ENCODE results near the gene CGRRF1.
A peak's percentile ranks its signal among the peaks of the same experiment; 100 is the strongest.

The CGRRF1 gene

GRCh38 chr14:54535126-54535525 lies 25.4 kb downstream of the CGRRF1 start:
- in situ Hi-C loops (cut with HindIII; ENCODE audit: low pct_unique_long_range_greater_than_20kb, low sequenced_read_pairs): no loop called here
- DNase-seq (ENCODE audit: low read depth in 1 of 2, low spot score in 1 of 2): no peak
- TF ChIP-seq JUND (IDR thresholded peaks at IDR 0.05; ENCODE audit: low read depth): no peak

DNA sequence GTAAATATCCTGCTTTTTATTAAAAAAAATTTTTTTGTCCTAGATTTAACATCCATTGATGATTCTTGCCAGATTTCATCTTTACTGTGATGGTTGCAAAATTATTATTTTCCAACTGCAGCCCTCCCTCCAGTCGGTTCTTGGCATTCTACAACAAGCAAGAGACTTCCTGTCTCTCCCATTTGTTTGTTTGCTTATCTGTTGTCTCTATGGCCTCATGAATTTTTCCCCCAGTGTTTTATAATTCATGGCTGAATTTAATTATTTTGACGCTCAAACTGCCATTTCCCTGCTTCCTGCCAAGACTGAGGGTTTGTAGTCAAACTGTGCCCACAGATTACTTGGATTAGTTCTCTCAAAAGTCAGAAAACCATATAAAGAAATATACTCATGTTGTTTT lies 25.9 kb downstream of the CGRRF1 start:
- DNase-seq (ENCODE audit: low read depth in 1 of 2, low spot score in 1 of 2): no peak

GRCh38 chr14:54537651-54538050 lies 27.9 kb downstream of the CGRRF1 start:
- TF ChIP-seq JUND (IDR thresholded peaks at IDR 0.05; ENCODE audit: low read depth): no peak
- in situ Hi-C loops (cut with HindIII; ENCODE audit: low pct_unique_long_range_greater_than_20kb, low sequenced_read_pairs): no loop called here
- no peak for DNase-seq (ENCODE audit: low read depth in 1 of 2, low spot score in 1 of 2)

More for the DNA sequence above, 25.9 kb downstream of the CGRRF1 start:
- in situ Hi-C loops (cut with HindIII; ENCODE audit: low pct_unique_long_range_greater_than_20kb, low sequenced_read_pairs): no loop called here
- TF ChIP-seq JUND (IDR thresholded peaks at IDR 0.05; ENCODE audit: low read depth): no peak

DNA sequence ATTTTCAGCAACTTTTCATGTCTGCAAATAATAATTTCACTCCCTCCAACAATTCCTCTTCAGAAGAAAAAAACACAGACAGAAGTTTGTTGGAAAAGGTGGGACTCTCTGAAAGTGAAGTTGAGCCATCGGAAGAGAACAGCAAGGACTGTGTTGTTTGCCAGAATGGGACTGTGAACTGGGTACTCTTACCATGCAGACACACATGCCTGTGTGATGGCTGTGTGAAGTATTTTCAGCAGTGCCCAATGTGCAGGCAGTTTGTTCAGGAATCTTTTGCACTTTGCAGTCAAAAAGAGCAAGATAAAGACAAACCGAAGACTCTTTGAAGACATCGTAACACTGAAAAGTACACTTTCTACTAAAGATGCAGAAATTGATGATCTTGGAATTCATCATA lies 28.3 kb downstream of the CGRRF1 start:
- DNase-seq (ENCODE audit: low read depth in 1 of 2, low spot score in 1 of 2): no peak
- TF ChIP-seq JUND (IDR thresholded peaks at IDR 0.05; ENCODE audit: low read depth): no peak
- in situ Hi-C loops (cut with HindIII; ENCODE audit: low pct_unique_long_range_greater_than_20kb, low sequenced_read_pairs): no loop called here

- in situ Hi-C loops (cut with HindIII; ENCODE audit: low pct_unique_long_range_greater_than_20kb, low sequenced_read_pairs): no loop called here
- no peak for TF ChIP-seq JUND (IDR thresholded peaks at IDR 0.05; ENCODE audit: low read depth)
- no peak for DNase-seq (ENCODE audit: low read depth in 1 of 2, low spot score in 1 of 2)
These were observed 37.9 kb downstream of the CGRRF1 start for GRCh38 chr14:54547583-54547982.

DNA sequence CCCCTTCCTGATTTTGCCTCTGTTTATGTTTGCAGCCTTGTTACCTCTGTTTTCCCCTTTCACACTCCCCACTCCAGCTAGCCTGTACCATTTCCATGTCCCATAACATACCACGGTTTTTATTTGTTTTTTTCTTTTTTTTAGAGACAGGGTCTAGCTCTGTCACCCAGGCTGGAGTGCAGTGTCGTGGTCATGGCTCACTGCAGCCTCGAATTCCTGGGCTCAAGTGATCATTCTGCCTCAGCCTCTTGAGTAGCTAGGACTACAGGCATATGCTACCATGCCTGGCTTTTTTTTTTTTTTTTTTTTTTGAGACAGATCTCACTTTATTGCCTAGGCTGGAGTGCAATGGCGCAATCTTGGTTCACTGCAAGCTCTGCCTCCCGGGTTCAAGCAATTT lies 38.8 kb downstream of the CGRRF1 start:
- TF ChIP-seq JUND (IDR thresholded peaks at IDR 0.05; ENCODE audit: low read depth): no peak
- no peak for DNase-seq (ENCODE audit: low read depth in 1 of 2, low spot score in 1 of 2)
- in situ Hi-C loops (cut with HindIII; ENCODE audit: low pct_unique_long_range_greater_than_20kb, low sequenced_read_pairs): no loop called here

DNA sequence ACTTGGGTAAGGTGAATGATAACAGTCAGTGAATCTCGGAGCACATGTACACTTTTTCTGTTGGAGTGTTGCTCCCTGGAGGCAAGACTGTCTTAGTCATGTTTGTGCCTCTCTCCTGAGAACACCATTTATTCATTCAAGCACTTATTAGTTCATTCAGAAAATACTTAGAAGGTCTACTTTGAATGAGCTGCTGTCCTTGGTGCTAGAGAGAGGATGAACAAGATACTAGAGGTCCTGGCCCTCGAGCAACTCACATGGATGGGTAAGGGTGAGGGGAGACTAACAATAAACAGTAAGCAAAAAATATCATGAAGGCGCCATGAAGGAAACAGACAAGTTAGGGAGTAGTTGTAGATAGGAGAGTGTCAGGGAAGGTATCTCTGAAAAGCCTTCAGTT lies 40.2 kb downstream of the CGRRF1 start:
- no peak for TF ChIP-seq JUND (IDR thresholded peaks at IDR 0.05; ENCODE audit: low read depth)
- in situ Hi-C loops (cut with HindIII; ENCODE audit: low pct_unique_long_range_greater_than_20kb, low sequenced_read_pairs): no loop called here
- DNase-seq (ENCODE audit: low read depth in 1 of 2, low spot score in 1 of 2): peak in 1 of 2 experiments; percentile 57

DNA sequence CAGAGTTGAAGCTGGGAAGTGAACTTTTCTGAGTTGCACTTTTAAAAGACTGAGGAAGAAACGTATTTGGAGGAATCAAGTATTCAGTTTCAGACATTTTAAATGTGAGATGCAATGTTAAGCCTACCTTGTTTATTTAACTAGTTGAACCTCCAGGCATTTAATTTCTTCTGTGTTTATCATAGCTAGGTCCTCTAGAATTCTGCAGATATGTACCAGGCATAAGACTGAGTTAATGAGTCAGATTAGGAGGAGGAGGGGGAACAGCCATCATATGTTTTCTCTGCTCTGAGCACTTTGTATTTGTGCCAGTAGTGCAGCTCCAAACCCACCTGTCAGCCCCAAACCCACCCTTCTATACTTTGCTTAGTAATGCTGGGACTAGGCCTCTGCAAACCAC lies 40.8 kb downstream of the CGRRF1 start:
- no peak for DNase-seq (ENCODE audit: low read depth in 1 of 2, low spot score in 1 of 2)
- TF ChIP-seq JUND (IDR thresholded peaks at IDR 0.05; ENCODE audit: low read depth): no peak
- in situ Hi-C loops (cut with HindIII; ENCODE audit: low pct_unique_long_range_greater_than_20kb, low sequenced_read_pairs): no loop called here

DNA sequence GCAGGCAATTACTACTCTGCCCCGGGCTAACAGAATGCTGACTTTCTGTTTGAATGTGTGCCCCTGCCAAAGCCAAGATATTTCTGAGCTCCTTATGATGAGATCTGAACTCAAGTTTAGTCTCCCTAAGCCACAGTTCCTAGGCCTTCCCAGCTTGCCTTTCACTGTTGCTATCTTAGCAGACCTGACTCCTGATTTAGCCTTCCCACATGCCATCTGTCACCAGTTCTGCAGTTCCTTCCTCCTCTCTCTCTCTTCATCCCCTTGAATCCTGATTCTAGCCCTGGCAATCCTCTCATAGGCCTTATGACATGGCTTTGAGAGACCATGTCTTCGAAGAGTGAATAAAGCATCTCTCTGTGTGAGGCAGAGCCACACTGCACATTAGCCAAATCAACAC lies 44.7 kb downstream of the CGRRF1 start:
- no peak for TF ChIP-seq JUND (IDR thresholded peaks at IDR 0.05; ENCODE audit: low read depth)
- in situ Hi-C loops (cut with HindIII; ENCODE audit: low pct_unique_long_range_greater_than_20kb, low sequenced_read_pairs): no loop called here
- no peak for DNase-seq (ENCODE audit: low read depth in 1 of 2, low spot score in 1 of 2)

DNA sequence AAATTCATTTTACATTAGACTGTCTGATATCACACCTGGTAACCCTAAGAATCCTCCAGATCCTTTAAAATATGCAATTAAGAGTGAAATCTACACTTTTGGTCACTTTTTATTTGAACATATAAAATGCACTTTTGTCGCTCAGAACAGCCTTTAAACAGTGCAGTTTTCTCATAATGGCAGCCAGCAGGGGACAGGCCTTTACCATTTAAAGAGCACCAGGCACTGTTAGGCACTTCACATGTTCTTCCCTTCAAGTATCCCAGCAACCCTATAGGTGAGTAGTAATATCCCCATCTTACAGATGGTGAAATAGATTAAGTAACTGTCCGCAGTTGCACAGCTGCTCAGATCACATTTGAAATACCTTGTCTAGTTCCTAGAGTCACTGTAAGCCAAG lies 45.9 kb downstream of the CGRRF1 start:
- no peak for TF ChIP-seq JUND (IDR thresholded peaks at IDR 0.05; ENCODE audit: low read depth)
- in situ Hi-C loops (cut with HindIII; ENCODE audit: low pct_unique_long_range_greater_than_20kb, low sequenced_read_pairs): no loop called here
- DNase-seq (ENCODE audit: low read depth in 1 of 2, low spot score in 1 of 2): no peak

GRCh38 chr14:54556535-54556934 lies 46.8 kb downstream of the CGRRF1 start:
- no peak for TF ChIP-seq JUND (IDR thresholded peaks at IDR 0.05; ENCODE audit: low read depth)
- in situ Hi-C loops (cut with HindIII; ENCODE audit: low pct_unique_long_range_greater_than_20kb, low sequenced_read_pairs): no loop called here

DNA sequence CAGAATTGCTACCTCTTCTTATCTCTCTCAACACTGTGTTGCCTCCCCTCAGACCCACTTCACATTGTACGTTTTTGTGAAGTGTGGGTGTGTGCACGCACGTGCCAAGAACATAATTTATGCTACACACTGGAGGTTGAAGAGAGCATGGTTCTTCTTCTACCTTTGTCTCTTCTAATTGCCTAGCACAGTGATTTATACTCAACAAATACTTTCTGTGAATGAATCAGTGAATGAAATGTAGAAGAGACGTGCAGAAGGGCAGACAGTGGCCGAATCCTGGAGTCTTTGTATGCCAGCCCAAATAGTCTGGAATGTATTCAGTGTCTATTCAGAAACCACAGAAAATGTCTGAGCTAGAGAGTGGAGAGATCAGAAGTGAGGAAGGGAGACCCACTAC lies 52.6 kb downstream of the CGRRF1 start:
- no peak for TF ChIP-seq JUND (IDR thresholded peaks at IDR 0.05; ENCODE audit: low read depth)
- in situ Hi-C loops (cut with HindIII; ENCODE audit: low pct_unique_long_range_greater_than_20kb, low sequenced_read_pairs): no loop called here
- no peak for DNase-seq (ENCODE audit: low read depth in 1 of 2, low spot score in 1 of 2)

More at GRCh38 chr14:54556535-54556934, 46.8 kb downstream of the CGRRF1 start:
- DNase-seq (ENCODE audit: low read depth in 1 of 2, low spot score in 1 of 2): no peak

DNA sequence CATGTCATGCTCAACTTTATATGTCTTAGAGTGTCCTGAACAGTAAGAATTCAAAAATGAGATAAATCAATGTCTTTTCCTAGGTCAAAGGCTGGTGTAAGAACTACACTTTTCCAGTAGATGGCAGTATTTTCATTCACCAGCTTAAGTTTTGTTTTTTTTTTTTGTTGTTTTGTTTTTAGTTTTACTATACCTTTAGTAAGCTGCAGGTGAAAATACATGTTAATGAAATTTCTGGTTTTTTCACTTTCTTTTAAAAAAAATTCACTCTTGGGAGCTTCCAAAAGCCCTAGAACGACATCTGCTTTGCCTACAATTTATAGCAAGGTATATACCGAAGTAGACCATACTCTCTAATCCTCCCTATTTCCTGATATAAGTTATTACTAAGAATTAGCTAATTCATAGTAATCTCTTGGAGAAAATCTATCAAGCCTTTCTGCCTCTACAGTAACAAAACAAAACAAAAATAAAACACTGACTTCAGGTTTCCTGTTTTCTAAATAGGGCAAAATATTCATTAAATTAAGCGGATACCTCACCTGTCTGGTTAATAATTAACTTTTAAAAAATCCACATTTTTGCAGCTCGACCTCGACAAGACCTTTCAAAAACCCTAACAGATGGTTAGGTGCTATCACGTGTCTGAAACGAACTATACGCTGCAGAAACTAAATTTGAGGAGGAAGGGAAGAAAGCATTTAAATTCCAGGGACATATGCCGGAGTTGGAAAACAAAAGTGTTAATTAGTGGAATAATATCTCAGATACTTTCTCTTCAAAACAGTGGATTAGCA lies 54.6 kb downstream of the CGRRF1 start:
- TF ChIP-seq JUND (IDR thresholded peaks at IDR 0.05; ENCODE audit: low read depth): no peak
- in situ Hi-C loops (cut with HindIII; ENCODE audit: low pct_unique_long_range_greater_than_20kb, low sequenced_read_pairs): no loop called here
- DNase-seq (ENCODE audit: low read depth in 1 of 2, low spot score in 1 of 2): peak; percentile 24 to 58

All from T47D (cell line).